B cell (primary cell): ENCODE data around the gene LMLN.

Source experiments
- EZH2 ChIP-seq: IDR thresholded peaks from 2 replicates; pipeline ENCODE4 v1.6.1; 2012; ENCODE audit warnings: borderline replicate concordance, low read depth, mild to moderate bottlenecking, moderate library complexity, low read length; ENCODE audit not compliant: insufficient read depth, poor library complexity, severe bottlenecking
- TF ChIP-seq, protein P1 (sequence below): fragments of 200-600 bp; IDR thresholded peaks from one replicate; pipeline ENCODE4 v1.8.0; 2022; ENCODE audit warnings: antibody characterized with exemption, mild to moderate bottlenecking

DNA sequence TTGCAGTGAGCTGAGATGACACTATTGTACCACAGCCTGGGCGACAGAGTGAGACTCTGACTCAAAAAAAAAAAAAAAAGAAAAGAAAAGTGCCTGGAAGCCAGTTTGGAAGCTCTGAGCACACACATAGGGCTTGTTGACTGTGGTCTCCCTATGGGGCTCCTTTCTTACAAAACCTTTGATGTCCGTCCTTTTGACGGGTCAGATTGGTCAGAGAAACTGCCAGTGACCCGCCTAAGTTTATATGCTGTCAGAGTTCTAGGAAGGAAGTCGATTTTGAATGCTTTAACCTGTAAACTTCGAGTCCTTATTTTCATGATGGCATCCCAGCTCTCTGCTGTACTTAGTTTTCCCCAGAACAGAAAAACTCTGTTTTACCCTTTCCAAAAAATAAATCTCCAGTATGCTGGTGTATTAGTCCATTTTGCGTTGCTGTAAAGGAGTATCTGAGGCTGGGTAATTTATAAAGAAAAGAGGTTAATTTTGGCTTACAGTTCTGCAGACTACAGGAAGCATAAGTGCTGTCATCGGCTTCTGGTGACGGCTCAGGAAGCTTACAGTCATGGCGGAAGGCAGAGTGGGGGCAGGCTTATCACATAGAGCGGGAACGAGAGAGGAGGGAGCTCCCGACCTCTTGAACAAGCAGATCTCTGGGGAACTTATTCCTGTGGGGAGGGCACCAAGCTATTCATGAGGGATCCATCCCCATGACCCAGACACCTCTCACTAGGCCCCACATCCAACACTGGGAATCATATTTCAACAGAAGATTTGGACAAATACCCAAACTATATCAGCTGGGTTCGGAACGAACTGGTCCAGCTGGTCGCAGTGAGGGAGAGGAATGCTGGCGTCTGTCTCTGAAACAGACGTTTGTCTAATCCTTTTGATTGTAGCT, 72.3 kb downstream of the LMLN start:
- TF ChIP-seq, protein P1, sequence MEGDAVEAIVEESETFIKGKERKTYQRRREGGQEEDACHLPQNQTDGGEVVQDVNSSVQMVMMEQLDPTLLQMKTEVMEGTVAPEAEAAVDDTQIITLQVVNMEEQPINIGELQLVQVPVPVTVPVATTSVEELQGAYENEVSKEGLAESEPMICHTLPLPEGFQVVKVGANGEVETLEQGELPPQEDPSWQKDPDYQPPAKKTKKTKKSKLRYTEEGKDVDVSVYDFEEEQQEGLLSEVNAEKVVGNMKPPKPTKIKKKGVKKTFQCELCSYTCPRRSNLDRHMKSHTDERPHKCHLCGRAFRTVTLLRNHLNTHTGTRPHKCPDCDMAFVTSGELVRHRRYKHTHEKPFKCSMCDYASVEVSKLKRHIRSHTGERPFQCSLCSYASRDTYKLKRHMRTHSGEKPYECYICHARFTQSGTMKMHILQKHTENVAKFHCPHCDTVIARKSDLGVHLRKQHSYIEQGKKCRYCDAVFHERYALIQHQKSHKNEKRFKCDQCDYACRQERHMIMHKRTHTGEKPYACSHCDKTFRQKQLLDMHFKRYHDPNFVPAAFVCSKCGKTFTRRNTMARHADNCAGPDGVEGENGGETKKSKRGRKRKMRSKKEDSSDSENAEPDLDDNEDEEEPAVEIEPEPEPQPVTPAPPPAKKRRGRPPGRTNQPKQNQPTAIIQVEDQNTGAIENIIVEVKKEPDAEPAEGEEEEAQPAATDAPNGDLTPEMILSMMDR: no peak
- TF ChIP-seq EZH2: no peak
